ENCODE results near the gene GALNT1.

Gene GALNT1

GRCh38 chr18:35633761-35634160, 52.2 kb downstream of the GALNT1 start:
- H3K9me3 ChIP-seq (ENCODE audit: control insufficient read depth, low read length) = no peaks in the 10 kb centered on the region
- H3K4me1 ChIP-seq (ENCODE audit: control insufficient read depth, insufficient read depth, low read length) = no peaks in the 10 kb centered on the region
- no peaks in the 10 kb centered on the region for H3K27me3 ChIP-seq (ENCODE audit: control insufficient read depth, insufficient read depth, low read length, poor library complexity, severe bottlenecking)
- no peaks in the 10 kb centered on the region for H3K36me3 ChIP-seq (ENCODE audit: control insufficient read depth, insufficient read depth, low read length)
- no peak overlapping the region for H3K4me3 ChIP-seq (ENCODE audit: insufficient read depth, low read depth, low read length)
- H3K27ac ChIP-seq (ENCODE audit: insufficient read depth, low read depth, low read length, poor library complexity, severe bottlenecking) = no peak overlapping the region

DNA sequence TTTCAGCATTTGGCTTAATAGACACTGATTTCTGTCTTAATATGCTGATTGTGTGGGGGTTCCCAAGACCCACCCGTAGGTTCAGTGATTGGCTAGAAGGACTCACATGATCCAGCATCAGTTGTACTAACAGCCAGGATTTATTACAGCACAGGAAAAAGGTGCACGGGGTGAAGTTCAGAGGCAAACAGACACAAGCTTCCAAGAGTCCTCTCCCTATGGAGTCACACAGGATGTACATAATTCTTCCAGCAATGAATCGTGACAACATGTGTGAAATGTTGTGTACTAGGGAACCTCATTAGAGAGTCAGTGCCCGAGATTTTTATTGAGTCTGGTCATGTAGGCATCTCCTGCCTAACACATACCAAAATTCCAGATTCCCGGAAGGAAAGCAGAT, 52.8 kb downstream of the GALNT1 start:
- Histone ChIP-seq H3K27ac (ENCODE audit: insufficient read depth, low read depth, low read length, poor library complexity, severe bottlenecking) (no peak overlapping the region), H3K9me3 (ENCODE audit: control insufficient read depth, low read length) (no peaks in the 10 kb centered on the region), H3K4me3 (ENCODE audit: insufficient read depth, low read depth, low read length) (no peak overlapping the region), H3K36me3 (ENCODE audit: control insufficient read depth, insufficient read depth, low read length) (no peaks in the 10 kb centered on the region), H3K27me3 (ENCODE audit: control insufficient read depth, insufficient read depth, low read length, poor library complexity, severe bottlenecking) (no peaks in the 10 kb centered on the region), H3K4me1 (ENCODE audit: control insufficient read depth, insufficient read depth, low read length) (no peaks in the 10 kb centered on the region)
- WGBS, 2 experiments = 87 to 92% methylated on average over 4 to 5 of the region's 5 CpGs

DNA sequence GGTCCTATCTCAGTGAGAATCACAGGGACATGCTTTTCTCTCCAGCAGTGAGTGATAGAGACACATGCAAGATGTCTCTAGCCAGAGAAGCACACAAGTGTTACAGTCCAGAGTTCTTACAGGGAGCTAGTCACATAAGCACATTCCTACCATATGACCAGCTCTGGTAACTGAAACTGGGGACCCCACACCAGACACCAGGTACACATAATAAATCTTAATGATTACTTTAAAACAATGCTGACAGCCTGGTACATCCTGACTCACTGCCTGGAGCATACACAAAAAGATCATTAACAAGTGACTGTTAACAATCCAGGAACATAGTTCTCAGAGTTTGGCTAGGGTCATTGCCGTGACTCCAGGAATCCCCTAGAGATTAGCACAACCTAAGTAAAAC, 53.6 kb downstream of the GALNT1 start:
- Histone ChIP-seq H3K27me3 (ENCODE audit: control insufficient read depth, insufficient read depth, low read length, poor library complexity, severe bottlenecking) (no peaks in the 10 kb centered on the region), H3K9me3 (ENCODE audit: control insufficient read depth, low read length) (no peaks in the 10 kb centered on the region), H3K36me3 (ENCODE audit: control insufficient read depth, insufficient read depth, low read length) (no peaks in the 10 kb centered on the region), H3K4me3 (ENCODE audit: insufficient read depth, low read depth, low read length) (no peak overlapping the region), H3K4me1 (ENCODE audit: control insufficient read depth, insufficient read depth, low read length) (no peaks in the 10 kb centered on the region), H3K27ac (ENCODE audit: insufficient read depth, low read depth, low read length, poor library complexity, severe bottlenecking) (no peak overlapping the region)
- 92 to 93% methylated on average over 1 of the region's 1 CpG for WGBS, 2 experiments

DNA sequence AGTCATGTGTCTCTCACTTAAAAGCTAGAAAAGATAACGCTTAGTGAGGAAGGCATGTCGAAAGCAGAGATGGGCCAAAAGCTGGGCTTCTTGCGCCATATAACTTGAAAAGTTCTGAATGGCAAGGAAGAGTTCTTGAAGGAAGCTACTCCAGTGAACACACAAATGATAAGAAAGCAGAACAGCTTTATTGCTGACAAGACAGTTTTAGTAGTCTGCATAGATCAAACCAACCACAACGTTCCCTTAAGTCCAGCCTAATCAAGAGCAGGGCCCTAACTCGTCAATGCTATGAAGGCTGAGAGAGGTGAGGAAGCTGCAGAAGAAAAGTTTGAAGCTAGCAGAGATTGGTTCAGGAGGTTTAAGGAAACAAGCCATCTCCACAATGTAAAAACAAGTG, 55.7 kb downstream of the GALNT1 start:
- Histone ChIP-seq H3K9me3 (ENCODE audit: control insufficient read depth, low read length) (no peaks in the 10 kb centered on the region), H3K4me3 (ENCODE audit: insufficient read depth, low read depth, low read length) (no peak overlapping the region), H3K36me3 (ENCODE audit: control insufficient read depth, insufficient read depth, low read length) (no peaks in the 10 kb centered on the region), H3K4me1 (ENCODE audit: control insufficient read depth, insufficient read depth, low read length) (no peaks in the 10 kb centered on the region), H3K27ac (ENCODE audit: insufficient read depth, low read depth, low read length, poor library complexity, severe bottlenecking) (no peak overlapping the region), H3K27me3 (ENCODE audit: control insufficient read depth, insufficient read depth, low read length, poor library complexity, severe bottlenecking) (no peaks in the 10 kb centered on the region)
- WGBS, 2 experiments = 93% methylated on average over 5 of the region's 5 CpGs

DNA sequence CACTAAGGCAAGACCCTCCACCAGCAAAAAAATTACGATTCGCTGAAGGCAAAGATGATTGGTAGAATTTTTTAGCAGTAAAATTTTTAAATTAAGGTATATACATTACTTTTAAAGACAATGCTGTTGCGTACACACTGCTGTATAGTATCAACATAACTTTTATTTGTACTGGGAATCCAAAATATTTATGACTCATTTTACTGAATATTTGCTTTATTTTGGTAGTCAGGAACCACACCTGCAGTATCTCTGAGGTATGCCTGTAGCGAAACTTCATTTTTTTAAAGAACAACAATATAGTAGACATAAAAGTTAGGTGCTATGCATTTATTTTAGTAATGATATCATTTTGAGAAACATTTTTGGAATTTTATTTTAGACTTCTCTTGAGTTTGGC, 57.8 kb downstream of the GALNT1 start:
- Histone ChIP-seq H3K27me3 (ENCODE audit: control insufficient read depth, insufficient read depth, low read length, poor library complexity, severe bottlenecking) (no peaks in the 10 kb centered on the region), H3K4me1 (ENCODE audit: control insufficient read depth, insufficient read depth, low read length) (no peaks in the 10 kb centered on the region), H3K4me3 (ENCODE audit: insufficient read depth, low read depth, low read length) (no peak overlapping the region), H3K36me3 (ENCODE audit: control insufficient read depth, insufficient read depth, low read length) (no peaks in the 10 kb centered on the region), H3K9me3 (ENCODE audit: control insufficient read depth, low read length) (no peaks in the 10 kb centered on the region), H3K27ac (ENCODE audit: insufficient read depth, low read depth, low read length, poor library complexity, severe bottlenecking) (no peak overlapping the region)
- 95% methylated on average over 2 of the region's 4 CpGs; no CpG with 5 or more reads in 1 of the 2 experiments for WGBS, 2 experiments

- H3K27me3 ChIP-seq (ENCODE audit: control insufficient read depth, insufficient read depth, low read length, poor library complexity, severe bottlenecking) = no peaks in the 10 kb centered on the region
- no peak overlapping the region for H3K4me3 ChIP-seq (ENCODE audit: insufficient read depth, low read depth, low read length)
- H3K27ac ChIP-seq (ENCODE audit: insufficient read depth, low read depth, low read length, poor library complexity, severe bottlenecking) = no peak overlapping the region
- H3K4me1 ChIP-seq (ENCODE audit: control insufficient read depth, insufficient read depth, low read length) = no peaks in the 10 kb centered on the region
- no peaks in the 10 kb centered on the region for H3K36me3 ChIP-seq (ENCODE audit: control insufficient read depth, insufficient read depth, low read length)
- 98 to 100% methylated on average over 4 of the region's 4 CpGs for WGBS, 2 experiments
- peaks cover 2% of the 10 kb centered on the region for H3K9me3 ChIP-seq (ENCODE audit: control insufficient read depth, low read length)
Observed at GRCh38 chr18:35641467-35641866, 59.9 kb downstream of the GALNT1 start.

- peaks cover 2% of the 10 kb centered on the region for H3K9me3 ChIP-seq (ENCODE audit: control insufficient read depth, low read length)
- no peaks in the 10 kb centered on the region for H3K4me1 ChIP-seq (ENCODE audit: control insufficient read depth, insufficient read depth, low read length)
- 99% methylated on average over 3 of the region's 3 CpGs for WGBS, 2 experiments
- H3K27me3 ChIP-seq (ENCODE audit: control insufficient read depth, insufficient read depth, low read length, poor library complexity, severe bottlenecking) = no peaks in the 10 kb centered on the region
- no peak overlapping the region for H3K27ac ChIP-seq (ENCODE audit: insufficient read depth, low read depth, low read length, poor library complexity, severe bottlenecking)
- H3K4me3 ChIP-seq (ENCODE audit: insufficient read depth, low read depth, low read length) = no peak overlapping the region
- H3K36me3 ChIP-seq (ENCODE audit: control insufficient read depth, insufficient read depth, low read length) = no peaks in the 10 kb centered on the region
Observed at GRCh38 chr18:35641916-35642315, 60.4 kb downstream of the GALNT1 start.

DNA sequence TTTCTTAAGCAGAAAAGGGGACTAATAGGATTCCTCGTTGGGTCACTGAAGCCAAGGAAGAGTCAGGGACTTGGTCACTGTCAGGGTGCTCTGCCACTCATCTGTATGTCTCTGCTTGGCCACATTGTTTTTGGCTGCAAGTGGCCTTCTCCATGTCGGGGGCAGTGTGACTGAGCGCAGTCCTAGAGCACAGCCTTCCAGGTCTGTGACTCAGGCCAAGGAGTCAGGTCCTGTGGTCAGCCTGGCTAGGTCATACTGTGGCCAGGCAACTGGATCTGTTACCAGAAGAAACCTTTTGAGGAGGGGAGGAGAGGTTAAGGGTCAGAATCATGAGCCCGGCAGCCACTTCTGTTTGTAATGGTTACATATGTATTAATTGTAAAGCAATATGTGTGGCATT, 61.3 kb downstream of the GALNT1 start:
- Histone ChIP-seq H3K27me3 (ENCODE audit: control insufficient read depth, insufficient read depth, low read length, poor library complexity, severe bottlenecking) (no peaks in the 10 kb centered on the region), H3K27ac (ENCODE audit: insufficient read depth, low read depth, low read length, poor library complexity, severe bottlenecking) (no peak overlapping the region), H3K4me3 (ENCODE audit: insufficient read depth, low read depth, low read length) (no peak overlapping the region), H3K36me3 (ENCODE audit: control insufficient read depth, insufficient read depth, low read length) (no peaks in the 10 kb centered on the region), H3K9me3 (ENCODE audit: control insufficient read depth, low read length) (peaks cover 2% of the 10 kb centered on the region), H3K4me1 (ENCODE audit: control insufficient read depth, insufficient read depth, low read length) (no peaks in the 10 kb centered on the region)
- WGBS, 2 experiments = 93 to 94% methylated on average over 4 of the region's 4 CpGs

- no peaks in the 10 kb centered on the region for H3K4me1 ChIP-seq (ENCODE audit: control insufficient read depth, insufficient read depth, low read length)
- peaks cover 2% of the 10 kb centered on the region for H3K9me3 ChIP-seq (ENCODE audit: control insufficient read depth, low read length)
- H3K27ac ChIP-seq (ENCODE audit: insufficient read depth, low read depth, low read length, poor library complexity, severe bottlenecking) = no peak overlapping the region
- no peaks in the 10 kb centered on the region for H3K27me3 ChIP-seq (ENCODE audit: control insufficient read depth, insufficient read depth, low read length, poor library complexity, severe bottlenecking)
- no peak overlapping the region for H3K4me3 ChIP-seq (ENCODE audit: insufficient read depth, low read depth, low read length)
- H3K36me3 ChIP-seq (ENCODE audit: control insufficient read depth, insufficient read depth, low read length) = no peaks in the 10 kb centered on the region
Observed at GRCh38 chr18:35646449-35646848, 64.9 kb downstream of the GALNT1 start.

DNA sequence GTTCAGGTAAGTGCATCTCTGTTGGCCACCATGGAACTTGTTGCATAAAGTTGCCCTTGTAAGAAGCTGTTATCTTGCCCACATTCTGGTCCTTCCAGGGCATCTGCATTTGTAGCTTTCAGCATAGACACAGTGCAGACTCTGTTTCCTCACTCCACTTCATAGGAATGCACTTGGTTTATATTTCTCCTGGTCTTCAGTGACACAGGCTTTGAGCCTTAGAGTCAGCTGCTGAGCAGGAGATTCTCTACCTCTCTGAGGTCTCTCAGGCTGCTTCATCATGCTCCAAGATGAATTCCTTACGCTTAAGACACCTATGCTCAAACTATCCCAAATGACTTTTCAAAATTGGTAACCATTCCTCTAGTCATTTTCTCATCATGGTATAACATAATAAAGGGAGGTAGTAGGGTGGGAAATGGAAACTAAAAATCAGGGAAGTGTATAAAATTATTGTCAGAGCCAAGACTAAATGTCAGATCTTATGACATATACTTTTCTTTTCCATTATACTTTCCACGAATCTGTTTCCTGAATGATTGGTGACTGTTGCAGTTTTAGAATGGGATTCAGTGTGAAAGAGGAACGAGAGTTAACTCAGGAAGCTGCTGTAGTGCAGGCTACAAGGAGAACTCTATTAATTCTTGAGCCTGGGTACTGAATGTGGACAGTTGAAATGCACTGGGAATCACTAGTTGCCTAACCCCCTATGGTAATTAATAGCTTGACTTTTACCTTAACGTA, 72.0 kb downstream of the GALNT1 start:
- 90 to 95% methylated on average over 4 of the region's 4 CpGs for WGBS, 2 experiments
- no peaks in the 10 kb centered on the region for H3K4me1 ChIP-seq (ENCODE audit: control insufficient read depth, insufficient read depth, low read length)
- no peaks in the 10 kb centered on the region for H3K36me3 ChIP-seq (ENCODE audit: control insufficient read depth, insufficient read depth, low read length)
- H3K4me3 ChIP-seq (ENCODE audit: insufficient read depth, low read depth, low read length) = no peak overlapping the region
- H3K9me3 ChIP-seq (ENCODE audit: control insufficient read depth, low read length) = no peaks in the 10 kb centered on the region
- H3K27me3 ChIP-seq (ENCODE audit: control insufficient read depth, insufficient read depth, low read length, poor library complexity, severe bottlenecking) = no peaks in the 10 kb centered on the region
- no peak overlapping the region for H3K27ac ChIP-seq (ENCODE audit: insufficient read depth, low read depth, low read length, poor library complexity, severe bottlenecking)

- H3K4me1 ChIP-seq (ENCODE audit: control insufficient read depth, insufficient read depth, low read length) = no peaks in the 10 kb centered on the region
- no peak overlapping the region for H3K4me3 ChIP-seq (ENCODE audit: insufficient read depth, low read depth, low read length)
- no peaks in the 10 kb centered on the region for H3K36me3 ChIP-seq (ENCODE audit: control insufficient read depth, insufficient read depth, low read length)
- H3K9me3 ChIP-seq (ENCODE audit: control insufficient read depth, low read length) = no peaks in the 10 kb centered on the region
- H3K27me3 ChIP-seq (ENCODE audit: control insufficient read depth, insufficient read depth, low read length, poor library complexity, severe bottlenecking) = no peaks in the 10 kb centered on the region
- H3K27ac ChIP-seq (ENCODE audit: insufficient read depth, low read depth, low read length, poor library complexity, severe bottlenecking) = no peak overlapping the region
- 94% methylated on average over 4 of the region's 4 CpGs for WGBS, 2 experiments
Observed at GRCh38 chr18:35658112-35658511, 76.6 kb downstream of the GALNT1 start.
